Retinal pigment epithelial cell (primary cell): Measurements from ENCODE around the gene UBAC2.

Experiments
- DNase-seq: peaks from one replicate; pipeline ENCODE4 v3.0.0-alpha.2; 2010; ENCODE audit warnings: low read depth
- H3K4me3 ChIP-seq: 2 replicates; pipeline ENCODE4 v1.5.1; 2011; ENCODE audit warnings: mild to moderate bottlenecking, low read length, control low read depth, moderate library complexity
- TF ChIP-seq, protein P1 (sequence below): conservative IDR thresholded peaks from 2 replicates; pipeline ENCODE4 v1.5.1; 2011; ENCODE audit warnings: low read depth, low read length, control low read depth, inconsistent platforms

Gene UBAC2

DNA sequence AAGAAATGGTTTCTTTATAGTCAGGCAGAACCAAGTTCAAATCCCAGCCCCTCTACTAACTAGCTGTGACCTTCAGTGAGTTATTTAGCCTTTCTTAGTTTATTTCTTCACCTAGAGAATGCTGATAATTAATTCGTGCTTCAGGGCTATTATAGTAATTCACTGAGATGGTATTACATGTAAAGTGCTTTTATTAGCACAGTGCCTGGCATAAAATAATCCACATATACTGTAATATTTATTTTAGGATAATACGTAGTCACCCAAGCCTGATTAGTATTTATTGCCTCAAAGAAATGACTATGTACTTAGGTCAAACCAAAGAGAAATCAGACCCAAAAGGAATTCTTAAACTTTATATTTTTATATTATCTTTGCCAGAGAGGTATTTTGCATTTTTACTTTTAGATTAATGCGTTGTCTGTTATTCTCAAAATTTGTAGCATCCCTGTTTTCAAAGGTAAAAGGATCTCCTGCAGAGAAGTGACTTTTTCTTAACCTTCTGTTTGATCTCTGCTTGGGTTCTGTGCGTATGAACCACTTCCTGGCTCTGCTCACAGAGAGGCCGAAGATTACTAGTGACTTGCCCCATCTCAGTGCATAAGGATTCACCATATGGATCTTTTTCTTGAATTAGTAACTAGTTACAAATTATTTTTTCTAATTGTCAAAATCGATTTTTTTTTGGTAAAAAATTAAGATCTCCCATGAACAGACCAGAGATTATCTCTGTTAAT lies 19.7 kb downstream of the UBAC2 start:
- H3K4me3 ChIP-seq, result no peak overlapping the region
- no peak for DNase-seq
- TF ChIP-seq, protein P1, sequence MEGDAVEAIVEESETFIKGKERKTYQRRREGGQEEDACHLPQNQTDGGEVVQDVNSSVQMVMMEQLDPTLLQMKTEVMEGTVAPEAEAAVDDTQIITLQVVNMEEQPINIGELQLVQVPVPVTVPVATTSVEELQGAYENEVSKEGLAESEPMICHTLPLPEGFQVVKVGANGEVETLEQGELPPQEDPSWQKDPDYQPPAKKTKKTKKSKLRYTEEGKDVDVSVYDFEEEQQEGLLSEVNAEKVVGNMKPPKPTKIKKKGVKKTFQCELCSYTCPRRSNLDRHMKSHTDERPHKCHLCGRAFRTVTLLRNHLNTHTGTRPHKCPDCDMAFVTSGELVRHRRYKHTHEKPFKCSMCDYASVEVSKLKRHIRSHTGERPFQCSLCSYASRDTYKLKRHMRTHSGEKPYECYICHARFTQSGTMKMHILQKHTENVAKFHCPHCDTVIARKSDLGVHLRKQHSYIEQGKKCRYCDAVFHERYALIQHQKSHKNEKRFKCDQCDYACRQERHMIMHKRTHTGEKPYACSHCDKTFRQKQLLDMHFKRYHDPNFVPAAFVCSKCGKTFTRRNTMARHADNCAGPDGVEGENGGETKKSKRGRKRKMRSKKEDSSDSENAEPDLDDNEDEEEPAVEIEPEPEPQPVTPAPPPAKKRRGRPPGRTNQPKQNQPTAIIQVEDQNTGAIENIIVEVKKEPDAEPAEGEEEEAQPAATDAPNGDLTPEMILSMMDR, result no peak

- no peak overlapping the region for H3K4me3 ChIP-seq
- TF ChIP-seq, protein P1, result no peak
- DNase-seq, result no peak
These were observed 21.0 kb downstream of the UBAC2 start for GRCh38 chr13:99221567-99222239.

DNA sequence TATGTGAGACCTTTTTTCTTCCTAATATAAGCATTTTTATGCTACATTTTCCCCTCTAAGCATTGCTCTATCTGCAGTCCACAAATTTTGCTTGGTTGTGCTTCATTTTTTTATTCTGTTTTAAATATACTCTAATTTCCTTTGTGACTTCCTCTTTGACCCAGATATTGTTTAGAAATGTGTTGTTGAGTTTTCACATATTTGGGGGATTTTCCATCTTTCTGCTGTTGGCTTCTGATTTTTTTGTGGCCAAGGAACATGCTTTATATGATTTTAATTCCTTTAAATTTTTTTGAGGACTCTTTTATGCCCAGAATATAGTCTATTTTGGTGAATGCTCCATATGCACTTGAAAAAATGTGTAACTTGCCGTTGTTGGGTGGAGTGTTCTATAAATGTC lies 22.9 kb downstream of the UBAC2 start:
- no peak overlapping the region for H3K4me3 ChIP-seq
- DNase-seq, result no peak
- TF ChIP-seq, protein P1, result no peak

GRCh38 chr13:99224021-99224420 lies 23.4 kb downstream of the UBAC2 start:
- no peak overlapping the region for H3K4me3 ChIP-seq
- no peak for DNase-seq
- TF ChIP-seq, protein P1, result no peak

DNA sequence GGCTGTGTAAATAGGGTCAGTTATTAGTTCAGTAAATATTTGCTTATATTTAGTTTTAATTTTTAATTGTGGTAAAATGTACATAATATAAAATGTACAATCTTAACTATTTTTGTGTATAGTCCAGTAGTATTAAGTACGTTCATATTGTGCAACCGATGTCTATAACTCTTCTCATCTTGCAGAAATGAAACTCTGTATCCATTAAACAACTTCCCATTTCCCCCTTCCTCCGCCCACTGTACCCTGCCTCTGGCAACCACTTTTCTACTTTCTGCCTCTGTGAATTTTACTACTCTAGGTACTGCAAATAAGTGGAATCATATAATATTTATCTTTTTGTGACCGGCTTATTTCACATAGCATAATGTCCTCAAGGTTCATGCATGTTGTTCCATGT lies 24.4 kb downstream of the UBAC2 start:
- no peak for DNase-seq
- TF ChIP-seq, protein P1, result no peak

GRCh38 chr13:99226513-99226912 lies 25.9 kb downstream of the UBAC2 start:
- no peak overlapping the region for H3K4me3 ChIP-seq
- TF ChIP-seq, protein P1, result no peak
- DNase-seq, result no peak

More for the DNA sequence above, 24.4 kb downstream of the UBAC2 start:
- no peak overlapping the region for H3K4me3 ChIP-seq
